ENCODE measurements around the gene TMEM106A.

The TMEM106A gene

GRCh38 chr17:43216762-43217613 lies 5.3 kb downstream of the TMEM106A start:
- no peak overlapping the region for H3K27ac ChIP-seq
- TF ChIP-seq CTCF (conservative IDR thresholded peaks at IDR 0.05) = no peak
- TF ChIP-seq ZFX (IDR thresholded peaks at IDR 0.05) = no peak

GRCh38 chr17:43217614-43218087 lies 6.0 kb downstream of the TMEM106A start:
- TF ChIP-seq ZFX (IDR thresholded peaks at IDR 0.05) = no peak
- no peak for TF ChIP-seq CTCF (conservative IDR thresholded peaks at IDR 0.05)
- H3K27ac ChIP-seq = no peak overlapping the region

- no peak overlapping the region for H3K27ac ChIP-seq
- TF ChIP-seq CTCF (conservative IDR thresholded peaks at IDR 0.05) = no peak
- TF ChIP-seq ZFX (IDR thresholded peaks at IDR 0.05) = no peak
These were observed 7.3 kb downstream of the TMEM106A start for GRCh38 chr17:43219001-43219400.

GRCh38 chr17:43219746-43220380 lies 8.2 kb downstream of the TMEM106A start:
- TF ChIP-seq CTCF (conservative IDR thresholded peaks at IDR 0.05) = no peak
- no peak for TF ChIP-seq ZFX (IDR thresholded peaks at IDR 0.05)
- no peak overlapping the region for H3K27ac ChIP-seq

- H3K27ac ChIP-seq = no peak overlapping the region
- TF ChIP-seq ZFX (IDR thresholded peaks at IDR 0.05) (no peak), CTCF (conservative IDR thresholded peaks at IDR 0.05) (no peak)
These were observed 8.9 kb downstream of the TMEM106A start for GRCh38 chr17:43220511-43221125.

GRCh38 chr17:43224146-43224705 lies 12.6 kb downstream of the TMEM106A start:
- TF ChIP-seq CTCF (conservative IDR thresholded peaks at IDR 0.05) = no peak
- H3K27ac ChIP-seq = no peak overlapping the region
